CD4-positive, alpha-beta memory T cell (primary cell): ENCODE measurements around the gene PDE2A. TPM values are rescaled to one million over a fixed set of nuclear protein-coding genes. Genes with fewer than 3 reads are reported as not detected.

Experiments
- CTCF ChIA-PET: fragments of 350-600 bp; sonication (Branson Sonifier 250); formaldehyde crosslinking; loops from one replicate; lab custom pipeline; 2021; ENCODE audit warnings: inconsistent platforms; ENCODE audit not compliant: partially characterized antibody; lab: Charles Lee
- POLR2A ChIA-PET: fragments of 350-600 bp; sonication (Branson Sonifier 250); formaldehyde crosslinking; loops from one replicate; lab custom pipeline; 2021; ENCODE audit not compliant: partially characterized antibody; lab: Charles Lee
- DNase-seq, 5 donors: peaks; one replicate each; pipeline versions ENCODE4 v3.0.0 to v3.0.0-alpha.2; 2020 to 2022; ENCODE audit warnings: mixed read lengths in 1 of 5
- H3K27ac ChIP-seq: one replicate; pipeline ENCODE4 v1.7.0; 2013; ENCODE audit warnings: low read depth, low read length
- H3K27me3 ChIP-seq: 2 replicates; pipeline ENCODE4 v1.7.0; 2013; ENCODE audit warnings: mild to moderate bottlenecking, low read length, moderate library complexity; ENCODE audit not compliant: insufficient read depth
- H3K36me3 ChIP-seq: 2 replicates; pipeline ENCODE4 v1.7.0; 2013; ENCODE audit warnings: mild to moderate bottlenecking, low read length, moderate library complexity; ENCODE audit not compliant: insufficient read depth
- H3K4me1 ChIP-seq: 2 replicates; pipeline ENCODE4 v1.7.0; 2013; ENCODE audit warnings: mild to moderate bottlenecking, low read length, moderate library complexity; ENCODE audit not compliant: insufficient read depth
- H3K4me3 ChIP-seq, 2 donors: one replicate each; pipeline ENCODE4 v1.7.0; 2013; ENCODE audit warnings: low read length in 2 of 2, mild to moderate bottlenecking in 1 of 2
- H3K9me3 ChIP-seq, 2 donors: one replicate each; pipeline ENCODE4 v1.7.0; 2013; ENCODE audit warnings: low read length in 2 of 2, control low read depth in 1 of 2; ENCODE audit not compliant: control insufficient read depth in 1 of 2
- H3K27ac Mint-ChIP-seq, 7 donors: one replicate each; pipeline ENCODE4 v1.8.0; 2020 to 2021; ENCODE audit warnings: mixed read lengths in 7 of 7, mild to moderate bottlenecking in 6 of 7, inconsistent platforms in 3 of 7, moderate library complexity in 3 of 7
- H3K27me3 Mint-ChIP-seq, 2 donors: one replicate each; pipeline ENCODE4 v1.8.0; 2020 to 2021; ENCODE audit warnings: mixed read lengths in 2 of 2
- H3K36me3 Mint-ChIP-seq, 2 donors: one replicate each; pipeline ENCODE4 v1.8.0; 2020 to 2021; ENCODE audit warnings: mixed read lengths in 2 of 2, inconsistent platforms in 1 of 2, mild to moderate bottlenecking in 1 of 2
- H3K4me1 Mint-ChIP-seq, 4 donors: one replicate each; pipeline ENCODE4 v1.8.0; 2020 to 2021; ENCODE audit warnings: mixed read lengths in 4 of 4, mild to moderate bottlenecking in 1 of 4
- H3K4me3 Mint-ChIP-seq, 8 donors: one replicate each; pipeline ENCODE4 v1.8.0; 2020 to 2021; ENCODE audit warnings: mixed read lengths in 8 of 8, mild to moderate bottlenecking in 7 of 8, moderate library complexity in 6 of 8, inconsistent platforms in 3 of 8
- H3K9me3 Mint-ChIP-seq, 8 donors: one replicate each; pipeline ENCODE4 v1.8.0; 2020 to 2021; ENCODE audit warnings: mixed read lengths in 8 of 8, mild to moderate bottlenecking in 5 of 8, inconsistent platforms in 3 of 8, moderate library complexity in 1 of 8
- intact Hi-C: fragments of 100-400 bp; cut with micrococcal nuclease; formaldehyde crosslinking; loops from one replicate; pipeline ENCODE4 v1.15.1; 2023
- polyA plus RNA-seq, 2 donors: library from polyadenylated mRNA; unstranded; fragments of 300-500 nt; fragmentation: Illumina TruSeq; gene quantifications; one replicate each; pipeline ENCODE4 v1.2.3, GENCODE V29; 2021
- total RNA-seq, 2 experiments: library from RNA; stranded (reverse); gene quantifications; one replicate each; pipeline ENCODE4 v1.2.3, GENCODE V29; 2021

Gene PDE2A
- total and polyA plus RNA-seq, 4 experiments from 2014 or later = 0.11 to 1.7 (median 0.98) TPM

GRCh38 chr11:72584293-72584938, 89.8 kb downstream of the PDE2A start:
- peak overlapping the region; percentile 47 to 50 for H3K4me3 ChIP-seq
- H3K36me3 ChIP-seq = no peaks in the 10 kb centered on the region
- intact Hi-C loops = loop anchor here (2.0 kb wide), 1 partner anchor 594 kb away; no protein-coding TSS in a partner anchor
- H3K4me3 Mint-ChIP-seq = peak overlapping the region; percentile 89 to 97 (median 92)
- DNase-seq = peak; percentile 48 to 66 (median 61)
- ChIA-PET CTCF (interaction anchor here (1.2 to 3.6 kb wide), 6 partner anchors 11 to 113 kb away, joined by 3 to 20 read pairs (median 6); no protein-coding TSS in a partner anchor), POLR2A (interaction anchor here (0.6 kb wide), 1 partner anchor 558 kb away, joined by 3 read pairs; the partner anchor contains the start of gene FCHSD2)
- H3K4me1 ChIP-seq = peaks cover 23% of the 10 kb centered on the region
- peaks cover 7 to 40% (median 22%) of the 10 kb centered on the region in 4 donors for H3K4me1 Mint-ChIP-seq
- peaks cover 6% of the 10 kb centered on the region for H3K27me3 ChIP-seq
- peaks cover 0 to 19% of the 10 kb centered on the region in 2 donors for H3K36me3 Mint-ChIP-seq
- H3K27me3 Mint-ChIP-seq = peaks cover 9 to 28% of the 10 kb centered on the region in 2 donors
- peak overlapping the region; percentile 1 to 97 (median 90) for H3K27ac Mint-ChIP-seq
- peak overlapping the region; percentile 13 for H3K27ac ChIP-seq
- H3K9me3 ChIP-seq = no peaks in the 10 kb centered on the region
- H3K9me3 Mint-ChIP-seq = no peaks in the 10 kb centered on the region

GRCh38 chr11:72583616-72584292, 90.5 kb downstream of the PDE2A start:
- Histone ChIP-seq H3K27ac (no peak overlapping the region), H3K27me3 (no peaks in the 10 kb centered on the region), H3K9me3 (no peaks in the 10 kb centered on the region), H3K36me3 (no peaks in the 10 kb centered on the region), H3K4me3 (peak overlapping the region in 1 of 2 donors; percentile 47), H3K4me1 (peaks cover 22% of the 10 kb centered on the region)
- Mint-ChIP-seq H3K27me3 (peaks cover 7 to 23% of the 10 kb centered on the region in 2 donors), H3K4me3 (peak overlapping the region; percentile 50 to 74 (median 64)), H3K27ac (peak overlapping the region in 3 of 7 donors; percentile 22 to 51 (median 42)), H3K9me3 (no peaks in the 10 kb centered on the region), H3K4me1 (peaks cover 7 to 36% (median 19%) of the 10 kb centered on the region in 4 donors), H3K36me3 (peaks cover 0 to 19% of the 10 kb centered on the region in 2 donors)
- DNase-seq = no peak
- ChIA-PET CTCF (interaction anchor here (1.4 to 3.6 kb wide), 2 partner anchors 111 to 113 kb away, joined by 3 to 19 read pairs; no protein-coding TSS in a partner anchor), POLR2A (interaction anchor here (1.0 kb wide), 1 partner anchor 9 kb away, joined by 3 read pairs; no protein-coding TSS in a partner anchor)
- intact Hi-C loops = loop anchor here (2.0 kb wide), 1 partner anchor 595 kb away; no protein-coding TSS in a partner anchor

GRCh38 chr11:72583177-72583553, 91.1 kb downstream of the PDE2A start:
- no peaks in the 10 kb centered on the region for H3K9me3 Mint-ChIP-seq
- intact Hi-C loops = no loop called here
- no peak for DNase-seq
- Histone ChIP-seq H3K27me3 (no peaks in the 10 kb centered on the region), H3K4me1 (peaks cover 22% of the 10 kb centered on the region), H3K36me3 (no peaks in the 10 kb centered on the region), H3K4me3 (no peak overlapping the region), H3K9me3 (no peaks in the 10 kb centered on the region), H3K27ac (no peak overlapping the region)
- peaks cover 4 to 17% of the 10 kb centered on the region in 2 donors for H3K27me3 Mint-ChIP-seq
- POLR2A ChIA-PET = interaction anchor here (1.0 kb wide), 1 partner anchor 9 kb away, joined by 3 read pairs; no protein-coding TSS in a partner anchor
- H3K4me1 Mint-ChIP-seq = peaks cover 7 to 34% (median 19%) of the 10 kb centered on the region in 4 donors
- no peak overlapping the region for H3K27ac Mint-ChIP-seq
- H3K4me3 Mint-ChIP-seq = peak overlapping the region in 6 of 8 donors; percentile 5 to 67 (median 49)
- CTCF ChIA-PET = no interaction called here
- peaks cover 0 to 13% of the 10 kb centered on the region in 2 donors for H3K36me3 Mint-ChIP-seq

- Histone ChIP-seq H3K27me3 (no peaks in the 10 kb centered on the region), H3K4me1 (peaks cover 22% of the 10 kb centered on the region), H3K9me3 (no peaks in the 10 kb centered on the region), H3K4me3 (no peak overlapping the region), H3K36me3 (no peaks in the 10 kb centered on the region), H3K27ac (no peak overlapping the region)
- ChIA-PET POLR2A (interaction anchor here (1.0 kb wide), 1 partner anchor 10 kb away, joined by 3 read pairs; no protein-coding TSS in a partner anchor), CTCF (no interaction called here)
- H3K4me3 Mint-ChIP-seq = peak overlapping the region in 3 of 8 donors; percentile 63 to 70 (median 63)
- H3K27ac Mint-ChIP-seq = peak overlapping the region in 1 of 7 donors; percentile 36
- intact Hi-C loops = no loop called here
- H3K36me3 Mint-ChIP-seq = peaks cover 0 to 6% of the 10 kb centered on the region in 2 donors
- no peak for DNase-seq
- peaks cover 7 to 27% (median 19%) of the 10 kb centered on the region in 4 donors for H3K4me1 Mint-ChIP-seq
- H3K9me3 Mint-ChIP-seq = no peaks in the 10 kb centered on the region
- H3K27me3 Mint-ChIP-seq = peaks cover 2 to 10% of the 10 kb centered on the region in 2 donors
Measured at GRCh38 chr11:72582206-72583176, 91.7 kb downstream of the PDE2A start.

- H3K27me3 ChIP-seq = no peaks in the 10 kb centered on the region
- no peaks in the 10 kb centered on the region for H3K9me3 ChIP-seq
- no peak overlapping the region for H3K27ac ChIP-seq
- H3K4me1 ChIP-seq = peaks cover 20% of the 10 kb centered on the region
- Mint-ChIP-seq H3K9me3 (no peaks in the 10 kb centered on the region), H3K36me3 (no peaks in the 10 kb centered on the region), H3K4me1 (peaks cover 7 to 21% (median 15%) of the 10 kb centered on the region in 4 donors), H3K27me3 (peaks cover 0 to 4% of the 10 kb centered on the region in 2 donors), H3K27ac (peak overlapping the region in 1 of 7 donors; percentile 62), H3K4me3 (peak overlapping the region in 1 of 8 donors; percentile 35)
- H3K36me3 ChIP-seq = no peaks in the 10 kb centered on the region
- ChIA-PET POLR2A (no interaction called here), CTCF (interaction anchor here (1.3 kb wide), 1 partner anchor 9 kb away, joined by 3 read pairs; no protein-coding TSS in a partner anchor)
- intact Hi-C loops = no loop called here
- DNase-seq = no peak
- no peak overlapping the region for H3K4me3 ChIP-seq
Measured at GRCh38 chr11:72581067-72581466, 93.2 kb downstream of the PDE2A start.

GRCh38 chr11:72580642-72580950, 93.6 kb downstream of the PDE2A start:
- Histone ChIP-seq H3K27me3 (no peaks in the 10 kb centered on the region), H3K27ac (no peak overlapping the region), H3K9me3 (no peaks in the 10 kb centered on the region), H3K4me3 (no peak overlapping the region), H3K36me3 (no peaks in the 10 kb centered on the region), H3K4me1 (peaks cover 15% of the 10 kb centered on the region)
- CTCF ChIA-PET = interaction anchor here (1.3 kb wide), 1 partner anchor 9 kb away, joined by 3 read pairs; no protein-coding TSS in a partner anchor
- H3K9me3 Mint-ChIP-seq = no peaks in the 10 kb centered on the region
- DNase-seq = no peak
- intact Hi-C loops = no loop called here
- H3K27ac Mint-ChIP-seq = no peak overlapping the region
- H3K27me3 Mint-ChIP-seq = peaks cover 0 to under 1% of the 10 kb centered on the region in 2 donors
- H3K4me1 Mint-ChIP-seq = peaks cover 5 to 17% (median 11%) of the 10 kb centered on the region in 4 donors
- POLR2A ChIA-PET = no interaction called here
- H3K4me3 Mint-ChIP-seq = no peak overlapping the region
- H3K36me3 Mint-ChIP-seq = no peaks in the 10 kb centered on the region
